Left lung (tissue), 10 donors: ENCODE data around the gene RNF148. TPM values are rescaled to one million over a fixed set of nuclear protein-coding genes. Genes with fewer than 3 reads are reported as not detected.

Source experiments
- ATAC-seq: fragments of 200-7000 bp; cut with Tn5 transposase; one replicate; pipeline ENCODE4 v1.9.1; 2020; ENCODE audit warnings: moderate library complexity
- DNase-seq, 4 donors: peaks; one replicate each; pipeline ENCODE4 v3.0.0-alpha.2; 2013 to 2020
- H3K27ac ChIP-seq, 2 donors: fragments of 200-600 bp; sonication (generic) in 1 of 2; one replicate each; pipeline versions ENCODE4 v1.5.0 to v1.8.0; 2020 to 2021
- H3K27me3 ChIP-seq, 2 donors: fragments of 200-600 bp; sonication (generic) in 1 of 2; one replicate each; pipeline versions ENCODE4 v1.5.0 to v1.8.0; 2020 to 2021
- H3K36me3 ChIP-seq, 2 donors: fragments of 200-600 bp; sonication (generic) in 1 of 2; one replicate each; pipeline versions ENCODE4 v1.5.0 to v1.8.0; 2020 to 2021
- H3K4me1 ChIP-seq, 2 donors: fragments of 200-600 bp; one replicate each; pipeline ENCODE4 v1.8.0; 2021
- H3K4me3 ChIP-seq, 2 donors: fragments of 200-600 bp; sonication (generic) in 1 of 2; one replicate each; pipeline versions ENCODE4 v1.5.0 to v1.8.0; 2020 to 2021; ENCODE audit warnings: mild to moderate bottlenecking in 1 of 2
- H3K9me3 ChIP-seq, 2 donors: fragments of 200-600 bp; sonication (generic) in 1 of 2; one replicate each; pipeline versions ENCODE4 v1.5.0 to v1.8.0; 2020 to 2021
- CTCF ChIP-seq, 2 donors: fragments of 200-600 bp; sonication (generic) in 1 of 2; IDR thresholded peaks; one replicate each; pipeline versions ENCODE4 v1.5.0 to v1.8.0; 2021; ENCODE audit warnings: antibody characterized with exemption in 2 of 2
- intact Hi-C, 2 donors: fragments of 100-400 bp; cut with DNase I; formaldehyde crosslinking; loops; one replicate each; pipeline versions ENCODE4 v1.11.2 to v1.14.2; 2022
- polyA plus RNA-seq, 6 donors: library from polyadenylated mRNA; unstranded; fragments of 120-200 nt; gene quantifications; one replicate each; pipeline ENCODE4 v1.2.1, GENCODE V29; 2013; ENCODE audit not compliant: insufficient read length in 6 of 6
- total RNA-seq, 2 donors: library from RNA; stranded (reverse); fragmentation: NEBNext Ultra II Directional; extraction: Animal tissue kit (Norgen Biotek cat#: 25700); gene quantifications; one replicate each; pipeline ENCODE4 v1.2.1, GENCODE V29; 2021
- donor health status: DM: no; HTN: yes; CAD: no.
- donor health status: DM: no; HTN: no; CAD: no.

Gene RNF148
- total and polyA plus RNA-seq, 8 donors = 0.34 to 2.1 (median 0.41) TPM; not detected in 1

- Histone ChIP-seq H3K9me3 (peaks cover 0 to 4% of the 10 kb centered on the region in 2 donors), H3K4me3 (no peak overlapping the region), H3K36me3 (no peaks in the 10 kb centered on the region), H3K27me3 (no peaks in the 10 kb centered on the region), H3K4me1 (no peaks in the 10 kb centered on the region), H3K27ac (peak overlapping the region in 1 of 2 donors; percentile 37)
- intact Hi-C loops = no loop called here
- no peak for DNase-seq
- no peak for ATAC-seq
- no peak for TF ChIP-seq CTCF (IDR thresholded peaks at IDR 0.05)
Measured at GRCh38 chr7:122673951-122674350, 28.8 kb downstream of the RNF148 start.

- no peak for TF ChIP-seq CTCF (IDR thresholded peaks at IDR 0.05)
- H3K36me3 ChIP-seq = no peaks in the 10 kb centered on the region
- H3K4me3 ChIP-seq = no peak overlapping the region
- peaks cover 0 to 4% of the 10 kb centered on the region in 2 donors for H3K9me3 ChIP-seq
- ATAC-seq (no peak), DNase-seq (no peak)
- H3K27me3 ChIP-seq = no peaks in the 10 kb centered on the region
- H3K27ac ChIP-seq = no peak overlapping the region
- H3K4me1 ChIP-seq = no peaks in the 10 kb centered on the region
- intact Hi-C loops = no loop called here
Measured at GRCh38 chr7:122672536-122672935, 30.2 kb downstream of the RNF148 start.

GRCh38 chr7:122663733-122664132 lies 39.0 kb downstream of the RNF148 start:
- H3K4me3 ChIP-seq = no peak overlapping the region
- no peaks in the 10 kb centered on the region for H3K27me3 ChIP-seq
- no peak for TF ChIP-seq CTCF (IDR thresholded peaks at IDR 0.05)
- ATAC-seq = no peak
- H3K36me3 ChIP-seq = no peaks in the 10 kb centered on the region
- no peaks in the 10 kb centered on the region for H3K4me1 ChIP-seq
- no peaks in the 10 kb centered on the region for H3K9me3 ChIP-seq
- DNase-seq = no peak
- intact Hi-C loops = no loop called here
- no peak overlapping the region for H3K27ac ChIP-seq

GRCh38 chr7:122658856-122659255 lies 43.9 kb downstream of the RNF148 start:
- no peaks in the 10 kb centered on the region for H3K27me3 ChIP-seq
- no peak overlapping the region for H3K4me3 ChIP-seq
- no peak overlapping the region for H3K27ac ChIP-seq
- no peak for TF ChIP-seq CTCF (IDR thresholded peaks at IDR 0.05)
- DNase-seq (peak in 1 of 4 donors; percentile 19), ATAC-seq (no peak)
- intact Hi-C loops = no loop called here
- H3K4me1 ChIP-seq = no peaks in the 10 kb centered on the region
- peaks cover 0 to 2% of the 10 kb centered on the region in 2 donors for H3K9me3 ChIP-seq
- no peaks in the 10 kb centered on the region for H3K36me3 ChIP-seq

GRCh38 chr7:122653685-122654084 lies 49.0 kb downstream of the RNF148 start:
- ATAC-seq (no peak), DNase-seq (no peak)
- Histone ChIP-seq H3K9me3 (peaks cover 0 to 2% of the 10 kb centered on the region in 2 donors), H3K4me3 (no peak overlapping the region), H3K4me1 (no peaks in the 10 kb centered on the region), H3K36me3 (no peaks in the 10 kb centered on the region), H3K27me3 (no peaks in the 10 kb centered on the region), H3K27ac (no peak overlapping the region)
- TF ChIP-seq CTCF (IDR thresholded peaks at IDR 0.05) = no peak
- intact Hi-C loops = no loop called here
